ENCODE measurements around the gene SLC23A2.

- TF ChIP-seq CTCF (IDR thresholded peaks at IDR 0.05; ENCODE audit: low read depth, low read length) (peak; percentile 6), MAX (IDR thresholded peaks at IDR 0.05; ENCODE audit: low read depth, low read length) (no peak)
These were observed 3.1 kb downstream of the SLC23A2 start for GRCh38 chr20:4998160-4998651.

Data from NB4 (cell line).